Measurements from ENCODE around the gene GMDS. TPM values are rescaled to one million over a fixed set of nuclear protein-coding genes. Genes with fewer than 3 reads are reported as not detected.

The GMDS gene
- total and polyA plus RNA-seq, 7 donors, result 2.8 to 6.6 (median 4.7) TPM

GRCh38 chr6:1735239-1735803, 510.1 kb downstream of the GMDS start:
- WGBS, 3 donors, result 86 to 90% (median 89%) methylated on average over 6 of the region's 6 CpGs
- H3K27ac ChIP-seq, result no peak overlapping the region
- intact Hi-C loops (cut with DNase I), result no loop called here
- no peaks in the 10 kb centered on the region for H3K4me1 ChIP-seq
- DNase-seq, result no peak
- no peaks in the 10 kb centered on the region for H3K9me3 ChIP-seq
- no peak overlapping the region for H3K4me3 ChIP-seq
- no peaks in the 10 kb centered on the region for H3K36me3 ChIP-seq (ENCODE audit: insufficient read depth in 1 of 2, low read depth in 1 of 2)
- peaks cover 0 to 2% (median 0%) of the 10 kb centered on the region in 3 donors for H3K27me3 ChIP-seq (ENCODE audit: insufficient read depth in 3 of 3, low read length in 2 of 3)
- ATAC-seq, result no peak
- TF ChIP-seq, protein P1, sequence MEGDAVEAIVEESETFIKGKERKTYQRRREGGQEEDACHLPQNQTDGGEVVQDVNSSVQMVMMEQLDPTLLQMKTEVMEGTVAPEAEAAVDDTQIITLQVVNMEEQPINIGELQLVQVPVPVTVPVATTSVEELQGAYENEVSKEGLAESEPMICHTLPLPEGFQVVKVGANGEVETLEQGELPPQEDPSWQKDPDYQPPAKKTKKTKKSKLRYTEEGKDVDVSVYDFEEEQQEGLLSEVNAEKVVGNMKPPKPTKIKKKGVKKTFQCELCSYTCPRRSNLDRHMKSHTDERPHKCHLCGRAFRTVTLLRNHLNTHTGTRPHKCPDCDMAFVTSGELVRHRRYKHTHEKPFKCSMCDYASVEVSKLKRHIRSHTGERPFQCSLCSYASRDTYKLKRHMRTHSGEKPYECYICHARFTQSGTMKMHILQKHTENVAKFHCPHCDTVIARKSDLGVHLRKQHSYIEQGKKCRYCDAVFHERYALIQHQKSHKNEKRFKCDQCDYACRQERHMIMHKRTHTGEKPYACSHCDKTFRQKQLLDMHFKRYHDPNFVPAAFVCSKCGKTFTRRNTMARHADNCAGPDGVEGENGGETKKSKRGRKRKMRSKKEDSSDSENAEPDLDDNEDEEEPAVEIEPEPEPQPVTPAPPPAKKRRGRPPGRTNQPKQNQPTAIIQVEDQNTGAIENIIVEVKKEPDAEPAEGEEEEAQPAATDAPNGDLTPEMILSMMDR (IDR thresholded peaks at IDR 0.05), result no peak

DNA sequence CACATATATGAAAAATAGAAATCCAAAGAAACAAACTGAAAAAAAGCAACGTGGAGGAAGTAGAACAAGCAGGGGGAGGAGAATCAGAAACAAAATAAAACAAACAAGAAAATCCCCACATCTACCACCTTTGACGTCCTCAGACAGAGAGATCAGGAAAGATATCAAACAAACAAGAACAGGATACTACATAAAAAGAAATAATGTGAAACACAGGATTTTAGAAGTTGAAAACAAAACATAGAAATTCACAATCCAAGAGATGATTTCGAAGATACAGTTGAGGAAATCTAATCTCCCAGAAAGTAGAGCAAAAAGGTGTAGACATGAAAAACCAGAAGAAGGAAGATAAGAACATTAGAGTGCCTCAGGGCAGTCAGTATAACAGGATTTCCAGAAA, 514.5 kb downstream of the GMDS start:
- Histone ChIP-seq H3K27ac (no peak overlapping the region), H3K4me1 (no peaks in the 10 kb centered on the region), H3K4me3 (no peak overlapping the region), H3K27me3 (ENCODE audit: insufficient read depth in 3 of 3, low read length in 2 of 3) (peaks cover 0 to 2% (median 0%) of the 10 kb centered on the region in 3 donors), H3K36me3 (ENCODE audit: insufficient read depth in 1 of 2, low read depth in 1 of 2) (no peaks in the 10 kb centered on the region), H3K9me3 (no peaks in the 10 kb centered on the region)
- DNase-seq (no peak), ATAC-seq (no peak)
- intact Hi-C loops (cut with DNase I), result no loop called here
- TF ChIP-seq, protein P1 (IDR thresholded peaks at IDR 0.05), result no peak
- 71 to 94% (median 93%) methylated on average over 3 of the region's 3 CpGs for WGBS, 3 donors

- DNase-seq (no peak), ATAC-seq (no peak)
- Histone ChIP-seq H3K4me1 (no peaks in the 10 kb centered on the region), H3K4me3 (no peak overlapping the region), H3K36me3 (ENCODE audit: insufficient read depth in 1 of 2, low read depth in 1 of 2) (no peaks in the 10 kb centered on the region), H3K9me3 (no peaks in the 10 kb centered on the region), H3K27ac (no peak overlapping the region), H3K27me3 (ENCODE audit: insufficient read depth in 3 of 3, low read length in 2 of 3) (peaks cover 0 to 2% (median 0%) of the 10 kb centered on the region in 3 donors)
- WGBS, 3 donors, result 91 to 92% (median 91%) methylated on average over 8 of the region's 8 CpGs
- intact Hi-C loops (cut with DNase I), result no loop called here
- TF ChIP-seq, protein P1 (IDR thresholded peaks at IDR 0.05), result no peak
Measured at GRCh38 chr6:1729750-1730140, 515.7 kb downstream of the GMDS start.

DNA sequence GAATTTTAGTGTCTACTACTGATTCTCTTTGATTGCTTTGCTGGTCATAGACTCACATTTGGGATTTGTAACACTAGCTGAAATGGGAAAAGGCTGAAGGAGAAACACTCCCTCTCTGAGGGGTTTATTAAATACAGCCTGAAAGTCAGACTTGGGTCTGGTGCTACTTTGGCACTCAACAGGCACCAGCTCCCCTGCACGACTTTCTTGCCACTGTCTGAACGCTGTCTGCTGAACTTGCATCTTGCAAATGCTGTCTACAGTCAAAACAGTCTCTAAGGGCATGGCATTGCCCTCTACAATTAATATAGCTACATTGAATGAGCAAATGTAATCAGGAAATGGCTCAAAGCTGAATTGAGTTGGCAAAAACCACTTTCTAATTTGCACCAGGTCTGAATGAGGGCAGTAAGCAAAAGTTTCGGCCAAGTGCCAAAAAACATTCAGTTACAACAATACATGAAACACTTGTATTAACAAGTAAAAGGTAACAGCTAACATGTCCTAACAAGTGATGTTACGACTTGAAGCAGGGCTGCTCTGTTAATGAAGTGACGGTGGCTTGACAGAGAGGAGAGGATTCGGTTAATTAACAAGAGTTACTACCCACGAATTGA, 516.2 kb downstream of the GMDS start:
- ATAC-seq (no peak), DNase-seq (no peak)
- 83 to 86% (median 84%) methylated on average over 7 of the region's 7 CpGs for WGBS, 3 donors
- no peak overlapping the region for H3K4me3 ChIP-seq
- H3K36me3 ChIP-seq (ENCODE audit: insufficient read depth in 1 of 2, low read depth in 1 of 2), result no peaks in the 10 kb centered on the region
- no peak overlapping the region for H3K27ac ChIP-seq
- intact Hi-C loops (cut with DNase I), result no loop called here
- H3K27me3 ChIP-seq (ENCODE audit: insufficient read depth in 3 of 3, low read length in 2 of 3), result peaks cover 0 to 2% (median 0%) of the 10 kb centered on the region in 3 donors
- H3K4me1 ChIP-seq, result no peaks in the 10 kb centered on the region
- H3K9me3 ChIP-seq, result no peaks in the 10 kb centered on the region
- TF ChIP-seq, protein P1 (IDR thresholded peaks at IDR 0.05), result no peak

Data from psoas muscle (tissue), 8 donors.